Activated T-cell treated with anti-CD3 and anti-CD28 coated beads for 1 hour (primary cell): Measurements from ENCODE around the gene PSG2.
"Not testable (repeated sequence)": the region's sequence is repeated elsewhere in the genome, so short reads cannot be mapped to it uniquely, and the experiment has no call there.

Experiments
- DNase-seq: peaks from one replicate; pipeline ENCODE4 v3.0.0-alpha.2; 2020; ENCODE audit warnings: low read depth

PSG2 gene

DNA sequence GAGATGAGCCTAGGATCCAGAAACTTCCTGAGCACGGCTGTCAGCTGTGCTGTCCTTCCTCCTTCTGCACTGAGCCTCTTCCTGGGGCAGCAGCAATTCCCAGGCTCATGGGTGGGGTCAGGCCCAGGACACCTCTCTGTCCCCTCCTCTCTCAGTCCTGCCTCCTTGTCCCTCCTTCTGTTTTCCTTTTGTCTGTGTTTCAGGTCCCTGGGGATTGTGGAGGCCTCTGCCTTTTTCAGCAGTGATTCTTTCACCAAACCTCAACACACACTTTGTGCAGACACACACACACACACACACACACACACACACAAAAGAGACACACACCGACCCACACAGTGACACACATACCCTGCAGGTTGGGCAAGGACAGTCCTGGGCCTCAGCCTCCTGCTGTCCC, at the start of gene PSG2:
TSS of gene PSG2 (minus strand) at position 101 of the 400 bp plus-strand sequence. CDS start 132 bp downstream, outside the sequence.
- not testable (repeated sequence) for DNase-seq

DNA sequence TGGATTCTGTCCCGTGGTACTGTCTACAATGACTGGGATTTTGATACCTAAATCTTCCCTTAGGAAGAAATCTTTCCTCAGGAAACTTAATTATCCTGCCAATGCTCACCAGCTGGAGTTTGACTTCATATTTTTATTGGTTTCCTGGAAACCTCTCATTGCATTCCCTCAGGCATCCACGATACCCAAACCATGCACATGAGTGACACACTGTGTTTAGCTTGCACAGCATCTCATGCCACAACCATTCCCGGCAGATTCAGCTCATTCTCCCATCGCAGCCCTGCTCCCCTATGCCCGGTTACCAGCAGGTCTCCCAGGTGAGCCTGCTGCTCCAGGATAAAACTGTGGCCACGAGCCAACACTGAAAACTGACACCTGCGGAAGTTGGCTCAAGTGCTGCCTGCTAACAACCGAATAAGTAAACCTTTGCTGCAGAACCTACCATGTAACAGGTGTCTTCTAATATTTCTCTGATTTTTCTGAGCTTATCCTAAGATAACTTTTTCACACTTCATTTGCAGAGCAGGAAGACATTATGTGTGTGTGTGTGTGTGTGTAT, 48.9 kb upstream of the PSG2 start:
- DNase-seq, result not testable (repeated sequence)

DNA sequence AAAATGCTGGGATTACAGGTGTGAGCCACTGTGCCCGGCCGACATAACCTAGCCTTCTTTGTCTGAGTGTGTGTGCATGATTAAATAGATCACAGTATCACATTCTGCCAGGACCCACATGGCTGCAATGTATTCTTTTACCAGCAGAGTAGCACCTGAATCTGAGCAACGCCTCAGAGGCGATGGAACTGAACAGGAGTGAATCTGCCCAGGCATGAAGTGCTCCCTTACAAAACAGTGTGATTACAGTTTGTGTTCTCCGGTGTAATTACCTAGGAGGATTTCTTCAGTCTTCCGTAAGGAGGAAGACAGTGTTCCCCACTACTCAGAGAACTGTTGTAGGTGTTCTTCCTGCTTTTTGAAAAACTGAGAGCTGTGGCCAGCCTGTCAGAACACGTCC, 46.7 kb upstream of the PSG2 start:
- DNase-seq, result not testable (repeated sequence)

DNA sequence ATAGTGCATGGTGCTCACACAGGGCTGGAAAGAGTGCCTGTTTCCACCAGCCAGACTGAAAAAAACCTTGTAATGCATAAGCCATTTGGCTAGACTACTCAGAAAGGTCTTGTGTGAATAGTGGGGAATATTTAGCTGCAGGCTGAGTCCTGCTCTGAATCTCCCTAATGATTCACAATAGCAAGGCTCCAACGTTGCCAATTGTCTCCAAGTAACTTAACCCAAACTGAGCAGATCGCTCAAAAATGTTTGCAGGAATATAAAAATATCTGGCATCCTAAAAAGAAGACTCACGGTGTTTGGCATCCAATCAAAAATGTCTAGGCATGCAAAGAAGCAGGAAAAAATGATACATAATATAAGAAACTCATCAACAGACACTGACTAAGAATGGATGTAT, 44.8 kb upstream of the PSG2 start:
- not testable (repeated sequence) for DNase-seq

DNA sequence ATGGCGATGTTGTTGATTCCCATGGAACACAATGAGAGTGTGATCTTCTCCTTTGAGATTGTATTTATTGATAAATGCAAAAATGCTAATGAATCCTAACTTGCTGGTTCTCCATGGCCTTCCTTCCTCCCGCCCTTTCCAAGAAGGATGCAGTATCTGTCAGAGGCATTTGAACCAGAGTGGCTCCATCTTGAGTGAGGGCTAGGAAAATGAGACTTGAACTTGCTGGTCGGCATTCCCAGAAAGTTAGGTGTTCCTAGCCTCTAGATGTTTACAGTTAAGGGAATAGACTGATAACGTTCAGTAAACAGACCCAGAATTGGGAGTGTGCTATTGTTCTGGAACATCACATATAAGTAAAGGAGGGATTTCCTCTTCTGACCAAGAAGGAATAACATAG, 44.2 kb upstream of the PSG2 start:
- DNase-seq, result no peak

DNA sequence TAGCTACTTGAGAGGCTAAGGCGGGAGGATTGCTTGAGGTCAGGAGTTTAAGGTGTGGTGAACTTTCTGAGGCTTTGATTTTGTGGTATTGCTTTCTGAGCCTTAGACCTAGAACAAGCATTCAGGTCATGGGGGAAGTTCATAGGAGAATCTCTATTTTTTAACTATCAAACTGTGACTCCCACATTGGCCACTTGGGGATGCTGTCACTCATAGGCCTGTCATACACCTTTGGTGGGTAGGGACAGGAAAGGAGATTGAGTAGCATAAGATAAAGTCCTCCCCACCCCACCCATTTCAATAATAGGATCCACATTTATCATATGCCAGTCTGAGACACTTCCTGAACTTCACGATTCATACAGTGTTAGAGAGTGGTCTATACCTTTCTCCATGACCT, 41.9 kb upstream of the PSG2 start:
- DNase-seq, result no peak

DNA sequence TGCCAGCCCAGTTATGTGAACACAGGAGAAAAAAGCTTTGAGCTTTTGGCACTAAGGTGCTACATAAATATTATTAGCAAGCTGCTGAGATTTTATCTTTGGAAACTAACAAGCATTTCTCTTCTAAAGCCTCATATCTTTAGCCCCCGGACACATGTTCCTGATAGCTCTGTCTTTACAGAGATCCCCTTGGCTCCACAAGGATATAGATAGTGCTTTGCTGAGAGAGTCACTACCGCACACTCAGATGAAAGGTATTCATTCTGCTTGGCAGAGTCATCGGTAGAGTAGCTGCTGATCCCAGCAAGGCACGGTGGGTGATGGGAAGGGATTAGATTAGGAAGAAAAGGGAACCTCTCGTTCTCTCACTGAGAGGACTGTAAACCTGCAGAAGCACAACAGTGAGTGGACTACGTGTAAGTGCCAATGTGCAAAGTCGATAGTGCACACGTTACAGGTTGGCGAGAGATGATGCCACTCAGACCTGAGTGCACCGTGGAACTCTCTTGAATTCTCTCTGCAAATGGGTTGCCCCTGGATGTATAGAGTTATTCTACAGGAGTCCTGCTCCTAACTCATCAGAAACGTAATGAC, 38.0 kb upstream of the PSG2 start:
- DNase-seq, result not testable (repeated sequence)

DNA sequence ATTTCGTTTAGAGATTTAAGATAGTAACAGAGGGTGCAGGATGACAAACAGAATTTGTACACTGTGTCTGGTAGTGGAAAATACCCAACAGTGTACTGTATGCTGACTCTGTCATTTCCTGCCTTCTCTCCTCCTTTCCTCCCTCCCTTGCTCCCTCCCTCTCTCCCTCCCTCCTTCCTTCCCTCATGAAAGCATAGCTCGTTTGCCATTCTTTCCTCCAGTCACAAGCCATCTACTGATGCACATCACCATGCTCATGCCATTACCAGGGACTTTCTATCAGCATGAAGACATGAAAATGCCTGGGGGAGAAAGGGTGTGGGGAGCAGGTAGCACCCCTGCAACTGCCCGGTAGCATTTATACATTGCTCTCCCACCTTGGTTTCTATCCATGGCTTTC, 37.0 kb upstream of the PSG2 start:
- not testable (repeated sequence) for DNase-seq

DNA sequence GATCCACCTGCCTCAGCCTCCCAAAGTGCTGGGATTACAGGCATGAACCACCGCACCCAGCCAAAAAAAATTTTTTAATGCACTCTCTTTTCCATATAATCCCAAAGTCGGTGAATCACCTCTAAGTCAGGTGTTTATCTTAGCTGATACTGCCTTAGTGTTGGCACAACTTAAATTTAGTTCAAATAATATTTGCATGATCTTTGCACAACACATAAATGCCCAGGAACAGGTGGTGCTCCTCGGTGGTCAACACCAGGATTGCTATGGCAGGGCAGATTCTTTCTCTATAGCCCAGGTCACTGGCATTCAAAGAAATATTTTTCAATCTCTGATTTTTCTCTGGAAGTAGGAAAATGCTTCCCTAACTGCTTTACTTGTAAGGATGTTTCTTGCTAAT, 33.9 kb upstream of the PSG2 start:
- not testable (repeated sequence) for DNase-seq

DNA sequence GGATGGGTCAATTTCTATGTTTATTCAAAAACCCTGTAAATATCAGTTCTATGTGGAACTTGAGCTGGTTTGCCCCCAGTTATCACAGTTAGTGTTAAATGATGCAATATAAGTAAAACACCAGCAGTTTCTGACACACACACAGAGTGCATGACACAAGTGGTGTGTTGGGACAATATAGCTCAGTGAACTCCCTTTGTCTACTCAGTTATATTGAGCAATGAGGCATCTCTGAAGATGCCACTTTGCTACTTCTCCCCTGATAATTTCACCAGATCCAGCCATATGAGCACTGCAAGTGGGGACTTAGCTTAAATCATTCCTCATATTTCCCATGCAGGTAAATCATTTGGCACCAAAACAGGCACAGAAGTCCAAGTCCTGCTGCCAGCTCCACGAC, 33.0 kb upstream of the PSG2 start:
- DNase-seq, result not testable (repeated sequence)

DNA sequence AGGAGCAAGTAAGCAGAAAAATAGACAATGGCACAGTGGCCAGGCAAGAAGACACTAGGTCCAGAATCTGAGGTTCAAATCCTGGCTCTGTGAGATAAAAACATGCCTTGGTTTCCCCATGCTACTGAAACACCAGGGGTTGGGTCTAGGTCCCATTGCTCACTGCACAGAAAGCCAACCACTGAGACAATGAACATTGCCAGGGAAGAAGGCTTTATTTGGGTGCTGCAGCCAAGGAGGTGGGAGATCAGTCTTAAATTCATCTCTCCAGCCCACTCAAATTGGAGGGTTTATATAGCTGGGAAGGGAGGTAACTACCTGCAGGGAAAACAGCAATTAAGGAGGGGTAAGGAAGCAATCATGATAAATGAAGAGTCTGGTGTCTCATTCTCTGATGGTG, 32.6 kb upstream of the PSG2 start:
- DNase-seq, result not testable (repeated sequence)

DNA sequence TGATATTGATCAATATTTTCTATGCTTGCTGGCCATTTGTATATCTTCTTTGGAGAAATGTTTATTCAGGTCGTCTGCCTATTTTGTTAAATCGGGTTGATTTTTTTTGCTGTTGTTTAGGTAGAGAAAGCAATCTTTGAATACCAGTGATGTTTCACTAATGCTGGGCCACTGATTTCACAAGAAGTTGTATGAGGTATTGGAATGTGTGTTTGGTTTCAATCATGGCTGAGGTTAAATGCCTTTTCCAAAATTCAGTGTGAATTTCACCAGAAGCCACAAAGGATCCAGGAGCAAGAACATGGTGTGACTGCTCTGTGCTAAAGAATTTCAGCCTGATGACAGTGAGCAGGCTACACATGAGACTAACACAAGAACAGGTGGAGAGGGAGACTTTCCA, 32.1 kb upstream of the PSG2 start:
- DNase-seq, result not testable (repeated sequence)

DNA sequence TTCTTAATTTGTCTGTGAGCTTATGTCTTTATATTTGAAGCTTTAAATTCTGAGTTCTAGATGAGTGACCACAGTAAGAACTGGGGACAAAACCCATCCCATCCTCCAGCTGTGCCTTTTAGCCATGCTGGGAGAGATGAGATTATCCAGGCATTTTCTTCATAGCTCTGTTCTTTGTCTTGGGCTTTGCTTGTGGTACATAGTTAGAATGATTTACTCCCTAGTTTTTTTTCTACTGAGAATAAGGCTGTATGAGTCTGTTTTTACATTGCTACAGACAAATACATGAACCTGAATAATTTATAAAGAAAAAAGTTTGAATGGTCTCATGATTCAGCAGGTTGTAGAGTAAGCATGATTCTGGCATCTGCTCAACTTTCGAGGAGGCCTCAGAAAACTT, 24.9 kb upstream of the PSG2 start:
- not testable (repeated sequence) for DNase-seq

DNA sequence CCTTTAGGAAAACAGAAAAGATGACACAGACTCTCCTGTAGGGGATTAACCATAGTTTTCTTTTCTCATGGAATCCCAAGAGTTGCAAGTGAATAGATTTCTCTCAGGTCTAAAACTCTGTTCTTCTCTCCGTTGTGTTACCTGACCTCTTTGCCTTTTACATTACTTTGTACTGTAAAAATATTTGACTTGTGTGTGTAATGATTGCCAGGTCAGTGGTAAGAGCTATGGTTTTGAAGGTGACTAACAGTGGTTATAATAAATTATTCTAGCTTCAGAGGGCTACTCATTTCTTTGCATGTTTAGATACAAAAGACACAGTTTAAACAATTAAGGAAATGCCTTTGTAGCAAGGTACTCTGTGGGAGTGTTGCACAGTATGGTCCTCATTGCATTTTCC, 23.0 kb upstream of the PSG2 start:
- DNase-seq, result no peak

DNA sequence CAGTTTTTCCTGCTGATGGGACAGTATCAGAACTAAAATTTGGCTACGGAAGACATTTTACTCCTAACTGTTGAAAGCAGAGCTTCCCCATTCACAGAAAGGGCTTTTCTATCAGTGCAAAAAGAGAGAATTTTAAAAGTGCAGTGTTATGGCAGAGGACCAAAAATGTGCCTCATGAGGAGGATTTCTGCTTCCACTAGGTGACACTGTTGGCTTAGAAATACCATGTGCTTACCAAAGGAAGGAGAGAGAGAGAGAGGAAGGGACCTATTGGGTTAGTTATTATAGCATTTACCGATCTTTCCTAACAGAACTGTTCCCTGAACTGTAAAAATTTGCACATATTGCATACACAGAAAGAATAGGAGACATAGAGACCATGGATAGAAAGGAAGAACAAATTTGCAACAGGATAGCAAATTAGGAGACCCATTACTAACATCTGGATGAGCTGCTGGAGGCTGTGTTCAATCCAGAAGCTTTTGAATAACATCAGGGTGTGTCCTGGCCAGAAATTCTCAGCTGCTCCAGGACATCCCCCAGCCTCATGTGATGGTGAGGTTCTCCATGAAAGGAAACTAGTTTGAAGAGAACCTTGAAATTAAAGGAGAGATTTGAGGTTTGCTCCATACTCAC, 21.8 kb upstream of the PSG2 start:
- not testable (repeated sequence) for DNase-seq

DNA sequence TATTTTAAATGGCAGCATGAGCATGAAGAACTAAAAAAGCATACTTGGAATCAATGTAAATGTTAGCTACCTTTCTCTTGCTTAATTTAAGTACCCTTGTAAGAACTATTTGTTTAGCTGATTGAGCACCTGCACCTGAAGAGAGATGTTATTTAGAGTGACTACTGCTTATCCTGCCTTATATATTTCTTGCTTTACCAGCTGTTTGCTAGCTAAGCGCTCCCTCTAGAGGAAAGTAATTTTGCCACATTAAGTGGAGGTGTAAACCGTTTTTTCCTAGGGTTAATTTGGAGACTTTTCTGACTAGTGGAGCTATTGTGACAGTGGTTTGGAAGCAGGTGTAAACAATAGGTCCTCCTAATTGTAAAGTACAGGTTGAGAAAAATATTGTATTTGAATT, 19.4 kb upstream of the PSG2 start:
- DNase-seq, result no peak

DNA sequence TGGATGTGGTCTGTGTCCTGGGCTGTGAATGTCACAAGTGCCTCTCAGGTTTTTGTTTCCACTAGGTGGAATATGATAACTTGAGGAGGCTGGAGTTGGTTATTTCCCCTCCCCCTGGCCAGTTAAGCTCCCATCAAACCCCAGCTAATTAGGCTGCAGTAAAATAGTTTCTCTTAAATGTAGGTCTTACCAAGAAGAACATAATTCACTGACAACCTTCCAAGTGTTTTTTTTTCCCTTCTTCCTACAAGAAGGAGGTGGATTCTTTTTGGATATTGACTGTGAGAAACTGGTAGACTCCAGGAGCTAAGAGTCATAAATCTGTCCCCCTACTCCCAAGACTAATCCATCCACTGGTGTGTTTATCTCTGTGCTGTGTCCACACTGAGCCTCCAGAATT, 15.9 kb upstream of the PSG2 start:
- DNase-seq, result not testable (repeated sequence)

DNA sequence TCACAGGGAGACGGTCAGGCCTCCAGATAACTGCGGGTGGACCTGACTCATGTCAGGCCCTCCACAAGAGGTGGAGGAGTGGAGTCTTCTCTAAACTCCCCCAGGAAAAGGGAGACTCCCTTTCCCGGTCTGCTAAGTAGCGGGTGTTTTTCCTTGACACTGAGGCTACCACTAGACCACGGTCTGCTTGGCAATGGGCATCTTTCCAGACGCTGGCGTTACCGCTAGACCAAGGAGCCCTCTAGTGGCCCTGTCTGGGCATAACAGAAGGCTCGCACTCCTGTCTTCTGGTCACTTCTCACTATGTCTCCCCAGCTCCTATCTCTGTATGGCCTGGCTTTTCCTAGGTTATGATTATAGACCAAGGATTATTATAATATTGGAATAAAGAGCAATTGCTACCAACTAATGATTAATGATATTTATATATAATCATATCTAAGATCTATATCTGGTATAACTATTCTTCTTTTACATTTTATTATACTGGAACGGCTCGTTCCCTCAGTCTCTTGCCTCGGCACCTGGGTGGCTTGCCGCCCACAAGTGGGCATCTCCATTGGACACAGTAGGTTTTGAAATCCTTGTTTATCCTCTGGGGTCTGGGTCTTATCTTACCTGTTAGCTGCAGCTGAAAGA, 5.3 kb upstream of the PSG2 start:
- DNase-seq, result peak; percentile 3

DNA sequence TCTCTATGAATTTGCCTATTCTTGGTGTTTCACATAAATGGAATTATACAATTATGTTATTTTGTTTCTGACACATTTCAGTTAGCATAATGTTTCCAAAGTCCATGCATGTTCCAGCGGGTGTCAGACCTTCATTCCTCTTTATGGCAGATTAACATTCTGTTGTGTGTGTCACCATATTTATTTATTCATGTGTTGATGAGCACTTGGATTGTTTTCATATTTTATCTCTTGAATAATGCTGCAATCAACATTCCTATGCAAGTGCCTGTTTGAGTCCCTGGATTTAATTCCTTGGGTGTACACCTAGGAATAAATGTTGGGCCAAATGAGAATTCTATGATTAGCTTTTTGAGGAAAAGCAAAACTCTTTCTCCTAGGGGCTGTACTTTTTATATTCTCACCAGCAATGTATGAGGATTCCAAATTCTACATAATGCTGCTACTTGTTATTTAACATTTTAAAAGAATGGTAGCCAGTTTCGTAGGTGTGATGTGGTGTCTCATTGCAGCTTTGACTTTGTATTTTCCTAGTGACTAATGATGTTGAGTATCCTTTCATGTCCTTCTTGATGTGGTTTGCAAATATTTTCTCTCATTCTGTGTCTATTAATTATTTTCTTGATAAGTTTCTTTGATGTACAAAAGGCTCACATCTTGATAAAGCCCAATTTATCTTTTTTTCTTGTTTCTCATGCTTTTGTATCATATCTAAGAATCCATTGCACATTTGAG, 3.5 kb upstream of the PSG2 start:
- DNase-seq, result not testable (repeated sequence)

DNA sequence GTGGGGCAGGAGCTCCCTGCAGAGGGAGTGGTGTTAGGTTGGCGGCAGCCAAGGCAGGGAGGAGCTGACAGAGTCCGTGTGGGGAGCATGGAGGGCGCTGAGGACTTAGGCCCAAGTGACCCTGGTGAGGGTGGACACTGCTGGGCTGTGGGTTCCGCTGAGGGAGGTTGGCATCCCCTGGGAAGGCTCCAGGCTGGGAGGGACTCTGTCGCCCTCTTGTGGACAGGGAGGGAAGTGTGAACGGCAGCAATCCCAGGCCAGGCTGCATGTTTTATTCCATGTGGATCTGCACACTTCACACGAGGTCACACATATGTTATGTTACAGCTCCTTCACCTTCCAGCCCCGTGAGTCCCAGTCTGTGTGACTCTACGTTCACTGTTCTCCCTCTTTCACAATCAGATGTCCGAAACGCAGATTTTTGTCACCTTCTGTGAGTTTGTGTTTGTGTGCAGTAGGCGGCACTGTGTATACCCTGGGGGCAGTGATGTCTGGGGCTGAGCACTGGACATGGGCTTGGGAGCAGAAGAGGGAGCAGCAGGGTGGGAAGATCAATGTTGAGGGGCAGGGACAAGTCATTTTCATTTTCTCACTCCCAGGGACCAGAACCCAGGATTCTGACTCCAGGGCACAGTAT, 1.8 kb upstream of the PSG2 start:
- DNase-seq, result not testable (repeated sequence)

DNA sequence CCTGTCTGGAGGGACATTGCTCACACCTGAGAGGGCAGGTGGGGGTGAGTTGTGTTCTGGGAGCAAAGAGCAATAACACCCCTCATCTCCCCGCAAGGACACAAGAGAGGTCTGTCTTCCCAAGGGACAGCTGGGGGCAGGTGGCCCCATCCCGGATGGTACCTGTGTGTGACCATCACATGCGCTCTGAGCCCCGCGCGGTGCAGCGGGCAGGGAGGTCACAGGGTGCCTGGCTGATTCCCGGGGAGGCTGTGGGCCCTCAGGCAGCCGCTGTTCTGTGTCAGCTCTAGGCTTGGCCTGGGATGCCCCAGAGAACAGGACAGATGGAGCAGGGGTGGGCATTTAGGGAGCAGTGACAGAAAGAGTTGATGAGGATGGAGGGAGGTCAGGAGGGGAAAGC, 1.2 kb upstream of the PSG2 start:
- DNase-seq, result not testable (repeated sequence)

DNA sequence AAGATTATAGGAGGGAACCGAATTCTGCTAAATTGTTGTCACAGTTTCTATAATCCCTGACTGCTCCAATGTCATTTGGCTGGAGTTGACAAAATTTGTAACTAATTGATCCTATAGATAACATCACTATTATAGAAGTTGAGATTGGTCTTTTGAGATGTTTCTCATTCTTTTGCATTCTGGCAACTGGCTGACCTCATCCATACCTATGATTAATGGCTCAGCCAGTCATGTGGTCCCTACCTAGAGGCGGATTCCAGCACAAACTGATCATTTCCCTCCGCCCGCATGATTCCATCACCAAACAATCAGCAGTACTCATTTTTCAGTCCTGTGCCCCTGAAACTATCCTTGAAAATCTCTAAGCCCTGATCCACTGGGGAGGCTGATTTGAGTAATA, 4.2 kb downstream of the PSG2 start:
- DNase-seq, result no peak
